ENCODE results near the gene PID1.

DNA sequence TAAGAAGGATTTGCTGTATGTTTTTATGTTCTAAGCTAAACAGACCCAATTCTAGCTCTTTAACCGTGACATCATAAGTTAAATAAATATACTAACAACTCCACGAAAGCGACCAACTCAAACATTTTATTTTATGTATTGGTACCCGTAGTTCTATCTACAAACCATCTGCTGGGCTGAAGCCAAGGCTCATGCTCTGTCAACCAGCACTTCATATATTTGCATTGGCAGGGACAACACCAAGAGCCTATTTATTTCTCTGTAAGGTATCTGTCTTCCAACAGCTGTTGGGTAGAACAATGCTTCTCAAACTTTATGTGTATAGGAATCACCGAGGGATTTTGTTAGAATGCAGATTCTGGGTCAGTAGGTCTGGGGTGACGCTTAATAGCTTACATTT lies 64.5 kb downstream of the PID1 start:
- TF ChIP-seq CTCF (IDR thresholded peaks at IDR 0.05): no peak
- TF ChIP-seq EZH2 (IDR thresholded peaks at IDR 0.05): no peak
- no peak for TF ChIP-seq EZH2phosphoT487 (IDR thresholded peaks at IDR 0.05)

Data from neural progenitor cell (in vitro differentiated cells).